GM19351 (cell line): Measurements from ENCODE around the gene TPD52L2.
"Not testable (repeated sequence)": the region's sequence is repeated elsewhere in the genome, so short reads cannot be mapped to it uniquely, and the experiment has no call there.

Source experiments
- ATAC-seq: cut with Tn5 transposase; IDR thresholded peaks from one replicate; pipeline ENCODE4 v1.9.1; 2021; ENCODE audit warnings: mild to moderate bottlenecking, moderate library complexity; ENCODE audit not compliant: unreplicated experiment

The TPD52L2 gene

DNA sequence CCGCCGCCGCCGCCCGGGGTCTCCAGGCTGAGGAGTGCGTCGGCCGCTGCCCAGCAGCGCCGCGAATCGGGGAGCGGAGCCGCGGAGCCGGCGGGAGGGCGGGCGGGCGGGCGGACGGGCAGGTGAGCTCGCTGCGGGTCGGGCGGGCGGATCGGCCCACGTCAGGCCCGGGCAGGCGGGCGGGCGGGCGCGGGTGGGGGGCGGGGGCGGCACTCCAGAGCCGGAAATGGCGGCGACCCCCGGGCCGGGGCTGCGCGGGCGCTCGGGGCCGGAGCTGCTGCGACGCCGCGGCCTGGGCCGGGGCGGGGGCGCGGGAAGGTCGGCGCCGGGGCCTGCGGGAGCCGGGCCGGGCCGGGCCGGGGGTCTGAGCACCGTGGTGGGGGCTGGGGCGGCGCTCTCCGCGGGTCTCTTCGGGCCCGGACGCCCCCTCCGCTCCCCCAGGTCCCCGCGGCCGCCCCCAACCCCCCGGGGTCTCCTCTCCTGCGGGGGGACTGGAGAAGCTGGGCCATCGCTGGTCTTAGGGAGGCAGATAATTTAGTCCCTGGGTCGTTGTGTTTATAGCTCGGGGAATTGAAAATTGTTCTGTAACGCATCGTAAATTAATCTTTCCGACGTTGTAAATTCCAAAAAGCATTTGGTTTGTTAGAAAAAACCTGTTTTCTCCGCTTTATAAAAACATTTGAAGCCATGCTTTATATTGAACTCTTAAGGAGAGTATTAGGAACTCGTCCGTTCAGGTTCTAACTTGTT is 30.3 kb downstream of the TPD52L2 start:
- ATAC-seq, result peak; percentile 10

DNA sequence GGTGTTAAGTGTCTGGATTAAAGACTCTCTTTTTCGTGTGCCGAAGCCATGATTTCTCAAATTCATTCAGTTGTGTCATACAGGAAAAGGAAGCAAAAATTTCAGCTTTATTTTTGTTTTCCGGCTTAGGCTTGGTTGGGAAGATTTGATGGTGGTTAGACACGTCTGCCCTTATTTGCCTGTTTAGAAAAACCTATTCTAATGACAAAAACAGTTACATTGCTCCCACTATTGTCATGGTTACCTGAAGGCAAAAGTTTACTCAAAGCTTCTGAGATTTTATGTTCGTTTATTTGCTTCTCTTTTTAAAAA is 30.8 kb downstream of the TPD52L2 start:
- ATAC-seq, result no peak

DNA sequence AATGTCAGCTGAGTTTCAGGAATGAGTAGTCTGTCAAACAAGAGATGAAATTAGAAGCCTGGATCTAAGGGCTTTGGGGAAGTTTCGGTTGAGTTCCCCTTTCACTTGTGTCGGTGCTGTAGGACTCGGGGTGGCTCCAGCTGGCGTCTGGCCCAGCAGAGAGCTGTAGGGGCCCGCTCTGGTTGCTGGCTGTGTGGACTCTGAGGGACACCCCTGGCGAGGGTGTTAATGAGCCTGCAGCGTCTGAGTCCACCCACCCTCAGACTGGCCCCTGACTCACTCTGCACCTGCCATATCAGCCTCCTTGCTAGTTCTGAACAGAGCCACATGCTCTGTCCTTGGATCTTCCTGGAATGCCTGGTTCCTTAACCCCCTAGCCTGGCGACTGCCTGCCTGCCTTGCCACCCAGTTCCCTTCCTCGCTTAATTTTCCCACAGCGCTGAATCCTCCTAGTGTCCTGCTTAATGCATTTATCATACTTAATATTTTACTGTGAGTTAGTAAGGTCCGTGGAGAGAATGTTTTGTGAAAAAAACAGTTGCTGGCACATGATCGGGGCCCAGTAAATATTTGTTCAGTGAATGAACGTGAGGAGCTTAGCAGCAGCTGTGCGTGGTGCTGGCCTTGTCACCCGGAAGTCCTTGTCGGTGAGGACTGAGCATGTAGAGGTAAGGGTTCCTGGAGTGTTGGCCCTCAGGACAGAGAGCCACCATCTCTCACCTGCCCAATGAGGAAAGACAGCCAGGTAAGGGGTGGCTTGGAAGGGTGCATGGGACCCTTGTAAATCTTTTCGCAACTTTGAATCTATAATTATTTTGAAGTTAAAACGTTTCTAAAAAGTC is 31.4 kb downstream of the TPD52L2 start:
- ATAC-seq, result peak; percentile 35

DNA sequence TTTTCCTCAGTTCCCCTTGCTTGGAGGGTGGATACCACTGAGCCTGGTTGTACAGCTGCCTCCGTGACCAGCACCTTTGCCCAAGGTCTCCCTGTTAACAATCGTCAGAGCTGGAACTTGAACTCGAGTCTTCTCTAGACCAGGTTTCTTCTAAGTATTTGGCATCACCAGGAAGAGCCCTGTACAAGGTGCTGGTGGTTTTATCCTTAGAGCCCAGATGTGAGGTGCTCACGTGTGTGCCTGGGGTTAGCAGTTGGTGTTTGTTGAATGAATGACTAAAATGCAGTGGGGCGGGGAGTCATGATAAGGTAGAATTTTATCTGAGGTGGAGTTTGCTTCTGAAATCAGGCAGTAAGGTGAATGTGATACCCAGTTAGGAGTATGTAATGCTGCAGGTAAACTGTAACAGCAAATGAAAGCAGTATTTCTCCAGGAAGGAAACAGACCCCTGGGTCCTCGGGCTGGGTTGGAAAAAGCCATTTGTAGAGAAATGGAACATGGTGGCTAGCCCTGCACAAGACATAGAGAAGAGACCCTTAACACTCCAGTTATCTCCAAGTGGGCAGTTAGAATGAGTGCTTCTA is 33.0 kb downstream of the TPD52L2 start:
- no peak for ATAC-seq

DNA sequence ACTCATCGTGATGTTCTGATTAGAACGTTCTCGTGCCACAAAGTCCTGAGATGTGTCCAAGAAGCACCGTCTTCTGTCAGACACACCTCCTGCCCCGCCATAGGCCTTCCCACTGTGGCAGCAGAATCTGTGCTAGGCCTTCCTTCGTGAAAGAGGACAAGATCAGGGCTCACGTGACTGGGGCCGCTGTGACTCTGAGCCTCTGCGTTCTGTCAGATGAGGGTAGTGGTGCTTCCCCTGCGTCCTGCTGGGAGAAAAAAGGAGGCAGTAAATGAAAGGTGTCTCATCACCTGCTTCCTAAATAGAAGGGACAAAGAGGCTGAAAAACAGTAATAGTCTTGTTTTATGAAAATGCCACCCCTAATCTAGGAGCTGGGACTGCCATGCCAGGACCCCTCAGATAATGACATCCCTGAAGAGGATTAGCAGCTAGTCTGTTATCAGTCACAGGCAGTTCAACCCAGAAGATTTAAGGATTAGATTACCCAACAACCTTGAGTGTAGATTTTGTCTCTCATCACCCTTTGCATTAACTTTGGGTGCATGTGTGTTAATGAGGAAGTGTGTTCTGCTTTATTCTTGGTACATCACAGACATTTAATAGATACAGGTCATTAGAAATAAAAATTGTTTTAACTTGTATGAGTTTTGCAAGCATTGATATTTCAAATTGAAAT is 34.0 kb downstream of the TPD52L2 start:
- no peak for ATAC-seq

DNA sequence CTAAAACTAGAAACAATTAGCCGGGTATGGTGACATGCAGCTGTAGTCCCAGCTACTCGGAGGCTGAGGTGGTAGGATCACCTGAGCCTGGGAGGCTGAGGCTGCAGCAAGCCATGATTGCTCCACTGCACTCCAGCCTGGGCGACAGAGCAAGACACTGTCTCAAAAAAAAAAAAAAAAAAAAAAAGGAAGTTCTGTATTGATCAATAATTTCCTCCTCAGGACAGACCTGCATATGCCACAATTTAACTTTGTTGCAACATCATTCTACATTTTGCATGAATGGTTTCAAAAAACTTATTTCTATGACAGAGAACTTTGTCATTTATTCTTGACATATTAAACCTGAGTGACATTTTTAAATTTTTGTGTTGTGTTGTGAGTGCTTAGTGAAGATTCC is 35.3 kb downstream of the TPD52L2 start:
- ATAC-seq, result no peak

DNA sequence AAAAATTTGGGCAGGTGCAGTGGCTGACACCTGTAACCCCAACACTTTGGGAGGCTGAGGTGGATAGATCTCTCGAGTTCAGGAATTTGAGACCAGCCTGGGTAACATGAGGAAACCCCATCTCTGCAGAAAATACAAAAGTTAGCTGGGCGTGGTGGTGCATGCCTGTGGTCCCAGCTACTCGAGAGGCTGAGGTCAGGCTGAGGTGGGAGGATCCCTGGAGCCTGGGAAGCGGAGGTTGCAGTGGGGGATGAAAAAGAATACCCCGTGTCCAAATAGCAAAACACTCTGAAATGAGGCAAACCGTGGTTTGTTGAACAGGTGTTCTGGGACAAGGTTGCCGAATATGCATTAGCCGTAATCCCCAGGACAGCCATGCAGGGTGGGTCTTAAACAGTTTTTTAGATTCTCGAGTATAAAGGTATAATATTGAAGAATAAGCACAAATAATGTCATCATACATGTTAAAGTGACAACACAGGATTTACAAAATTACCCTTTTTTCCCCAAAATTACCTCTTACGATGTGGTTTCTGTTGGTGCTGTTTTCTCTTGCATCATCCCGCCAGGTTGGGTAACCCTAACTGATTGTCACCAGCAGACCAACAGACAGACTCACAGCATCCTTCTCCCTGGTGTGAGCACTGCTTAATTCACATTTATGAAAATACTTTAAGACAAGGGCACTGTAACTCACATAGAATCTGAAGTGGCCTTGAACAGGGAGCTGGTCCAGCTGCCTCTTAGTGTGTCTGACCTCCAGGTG is 38.9 kb downstream of the TPD52L2 start:
- ATAC-seq, result no peak

DNA sequence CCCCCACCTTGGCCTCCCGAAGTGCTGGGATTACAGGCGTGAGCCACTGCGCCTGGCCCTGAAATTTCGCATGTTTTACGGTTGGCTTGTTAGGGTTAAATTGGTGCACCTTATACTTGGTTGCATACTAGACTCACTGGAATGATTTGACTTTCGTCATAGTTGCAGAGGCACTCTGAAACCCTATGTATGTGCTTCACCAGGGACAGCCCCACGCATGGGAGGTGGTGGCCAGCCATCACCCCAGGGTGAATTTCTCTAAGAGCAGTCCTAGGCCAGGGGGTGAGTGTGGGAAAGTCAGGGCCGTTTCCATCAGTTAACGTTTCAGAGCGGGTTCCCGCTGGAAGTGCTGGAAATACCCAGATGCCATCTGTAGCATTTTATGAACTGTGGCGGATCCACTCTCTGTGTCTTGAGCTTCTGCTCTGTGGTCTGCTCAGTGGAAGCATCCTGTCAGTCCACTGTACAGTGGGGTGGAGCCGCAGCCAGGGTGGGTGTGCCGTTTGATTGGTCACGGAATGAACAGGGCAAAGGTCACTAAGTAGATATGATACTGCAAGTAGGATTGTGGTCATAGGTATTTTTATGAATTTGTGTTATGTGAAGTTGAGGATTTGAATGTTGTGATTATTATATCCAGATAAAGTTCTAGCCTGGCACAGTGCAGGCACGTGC is 43.1 kb downstream of the TPD52L2 start:
- no peak for ATAC-seq

DNA sequence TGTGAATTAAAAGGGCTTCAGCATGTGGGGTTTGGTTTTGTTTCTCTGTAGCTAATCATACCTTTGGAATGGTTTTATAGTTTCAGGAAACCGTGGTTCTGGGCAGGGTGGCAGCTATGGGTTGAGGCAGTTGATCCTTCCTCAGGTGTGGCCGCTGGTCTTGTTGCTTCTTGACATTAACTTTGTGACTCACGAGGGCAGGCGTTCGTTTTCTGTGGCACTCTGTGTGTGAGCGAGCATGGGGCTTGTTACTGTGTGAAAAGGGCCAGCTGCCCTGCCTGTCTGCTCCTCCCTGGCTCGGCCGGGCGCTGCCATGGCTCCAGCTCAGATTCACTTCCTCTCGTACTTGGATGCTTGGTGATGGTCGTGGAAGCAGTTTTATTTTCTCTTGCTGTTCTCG is 46.1 kb downstream of the TPD52L2 start:
- no peak for ATAC-seq

DNA sequence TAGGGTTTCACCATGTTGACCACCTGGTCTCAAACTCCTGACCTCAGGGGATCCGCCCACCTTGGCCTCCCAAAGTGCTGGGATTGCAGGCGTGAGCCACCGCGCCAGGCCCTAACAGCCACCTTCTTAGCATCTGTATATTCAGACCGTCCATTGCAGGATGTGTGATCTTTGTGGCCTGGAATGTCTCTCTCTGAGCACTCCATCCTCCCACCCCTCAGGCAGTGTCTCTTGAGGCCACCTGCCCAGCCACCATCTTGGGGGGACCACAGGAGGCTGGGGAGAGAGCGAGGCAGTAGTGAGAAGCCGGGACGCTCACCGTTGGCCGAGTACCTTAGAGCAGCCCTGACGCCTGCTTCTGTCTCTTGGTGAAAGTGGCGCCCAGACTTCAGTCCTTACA is 48.7 kb downstream of the TPD52L2 start:
- ATAC-seq, result no peak

DNA sequence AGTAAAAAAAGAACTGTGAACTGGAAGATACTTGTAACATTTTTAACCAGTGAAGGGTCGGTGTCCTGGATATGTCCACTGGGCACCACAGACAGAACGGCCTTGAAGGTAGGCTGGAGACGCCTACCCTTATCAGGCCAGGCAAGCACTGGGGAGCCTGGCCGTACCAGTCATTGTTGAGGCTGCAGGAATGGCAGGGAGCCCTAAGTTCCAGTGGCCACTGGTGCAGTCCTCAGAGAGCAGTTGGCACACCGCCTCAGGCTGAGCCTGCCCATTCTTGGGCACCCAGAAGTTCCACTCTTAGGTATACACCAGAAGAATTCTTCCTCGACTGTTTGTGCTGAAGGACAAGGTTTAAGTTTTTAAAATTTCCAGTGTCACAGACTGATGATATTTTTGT is 50.4 kb downstream of the TPD52L2 start:
- ATAC-seq, result no peak

DNA sequence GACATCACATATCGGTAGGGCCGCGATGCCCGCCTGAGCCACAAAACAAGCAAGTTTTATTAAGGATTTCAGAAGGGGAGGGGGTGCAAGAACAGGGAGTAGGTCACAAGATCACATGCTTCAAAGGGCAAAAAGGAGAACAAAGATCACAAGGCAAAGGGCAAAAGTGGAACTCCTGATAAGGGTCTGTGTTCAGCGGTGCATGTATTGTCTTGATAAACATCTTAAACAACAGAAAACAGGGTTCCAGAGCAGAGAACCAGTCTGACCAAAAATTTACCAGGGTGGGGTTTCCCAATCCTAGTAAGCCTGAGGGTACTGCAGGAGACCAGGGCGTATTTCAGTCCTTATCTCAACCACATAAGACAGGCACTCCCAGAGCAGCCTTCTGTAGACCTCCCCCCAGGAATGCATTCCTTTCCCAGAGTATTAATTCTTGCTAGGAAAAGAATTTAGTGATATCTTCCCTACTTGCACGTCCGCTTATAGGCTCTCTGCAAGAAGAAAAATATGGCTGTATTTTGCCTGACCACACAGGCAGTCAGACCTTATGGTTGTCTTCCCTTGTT is 51.4 kb downstream of the TPD52L2 start:
- not testable (repeated sequence) for ATAC-seq

DNA sequence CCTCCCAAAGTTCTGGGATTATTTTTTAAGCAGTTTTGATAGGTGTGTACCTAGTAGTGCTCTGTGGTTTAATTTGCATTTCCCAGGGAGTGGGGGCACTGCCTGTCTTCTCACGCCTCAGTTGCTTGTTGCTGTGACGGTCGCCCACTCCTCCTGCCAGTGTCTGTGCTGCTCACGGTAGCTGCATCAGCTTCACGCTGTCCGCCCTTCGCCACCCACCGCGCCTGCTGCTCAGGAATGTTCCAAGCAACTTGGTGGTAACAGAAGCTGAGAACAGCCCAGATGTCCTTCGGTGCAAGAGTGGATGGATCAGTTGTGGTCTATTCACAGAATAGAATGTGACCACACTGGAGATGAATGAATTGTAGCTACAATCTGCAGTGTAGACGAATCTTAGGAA is 52.7 kb downstream of the TPD52L2 start:
- no peak for ATAC-seq

DNA sequence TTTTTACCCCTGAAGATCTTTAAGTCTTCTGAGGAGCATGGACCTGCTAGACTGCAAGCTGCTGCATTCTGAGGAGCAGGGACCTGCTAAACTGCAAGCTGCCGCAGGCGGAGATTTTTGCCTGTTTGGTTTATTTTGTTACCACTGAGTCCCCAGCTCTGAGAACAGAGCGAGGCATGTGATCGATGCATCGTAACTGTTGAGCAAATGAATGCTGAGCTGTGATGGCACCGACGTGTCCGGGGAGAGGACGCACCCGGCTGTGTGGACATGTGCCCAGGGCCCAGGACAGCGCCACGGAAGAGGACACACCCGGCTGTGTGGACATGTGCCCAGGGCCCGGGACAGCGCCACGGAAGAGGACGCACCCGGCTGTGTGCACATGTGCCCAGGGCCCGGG is 54.1 kb downstream of the TPD52L2 start:
- no peak for ATAC-seq

DNA sequence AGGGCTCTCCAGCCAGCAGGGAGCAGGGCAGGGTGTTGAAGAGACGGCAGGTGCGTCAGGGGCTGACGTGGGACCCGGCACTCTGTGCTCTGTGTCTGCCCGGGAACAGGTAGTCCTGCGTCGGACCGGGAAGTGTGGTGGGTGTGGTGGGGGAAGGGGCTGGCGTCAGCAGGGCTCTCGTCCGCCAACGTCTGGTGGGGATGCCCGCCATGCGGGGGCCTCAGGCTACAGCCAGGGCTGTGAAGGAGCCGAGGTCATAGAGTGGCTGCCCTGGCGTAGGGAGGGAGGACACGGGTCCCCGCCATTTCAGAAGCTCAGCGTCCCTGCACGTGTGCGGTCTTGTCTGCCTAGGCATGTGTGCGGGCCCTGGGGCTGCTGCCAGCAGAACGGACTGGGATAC is 55.2 kb downstream of the TPD52L2 start:
- no peak for ATAC-seq

DNA sequence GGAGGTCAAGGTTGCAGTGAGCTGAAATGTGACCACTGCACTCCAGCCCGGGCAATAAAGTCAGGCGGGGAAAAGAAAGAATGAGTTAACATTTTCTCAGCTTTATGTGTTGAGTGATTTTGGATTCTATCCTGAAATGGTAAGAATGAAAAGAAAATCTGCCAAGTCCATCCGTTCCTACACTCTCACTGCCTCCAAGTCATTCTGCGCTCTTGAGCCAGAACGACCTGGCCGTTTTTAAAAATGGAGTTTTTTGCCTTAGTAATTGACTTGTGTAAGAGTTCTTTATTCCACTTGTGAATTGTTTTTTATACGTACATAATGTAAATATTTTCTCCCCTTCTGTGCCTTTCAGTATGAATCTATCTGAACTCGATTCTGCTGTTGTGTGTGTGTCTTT is 58.6 kb downstream of the TPD52L2 start:
- no peak for ATAC-seq

DNA sequence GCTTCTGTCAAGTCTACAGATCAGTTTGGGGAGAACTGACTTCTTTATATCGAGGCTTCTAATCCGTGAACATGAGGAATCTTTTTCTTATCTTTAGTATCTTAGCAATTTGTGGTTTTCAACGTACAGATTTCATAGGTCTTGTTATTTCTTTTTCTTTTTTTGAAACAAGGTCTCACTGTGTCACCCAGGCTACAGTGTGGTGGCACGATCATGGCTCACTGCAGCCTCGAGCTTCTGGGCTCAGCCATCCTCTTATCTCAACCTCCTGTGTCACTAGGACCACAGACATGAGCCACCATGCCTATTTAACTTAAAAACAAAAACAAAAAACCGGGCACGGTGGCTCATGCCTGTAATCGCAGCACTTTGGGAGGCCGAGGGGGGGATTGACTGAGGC is 59.2 kb downstream of the TPD52L2 start:
- ATAC-seq, result no peak

DNA sequence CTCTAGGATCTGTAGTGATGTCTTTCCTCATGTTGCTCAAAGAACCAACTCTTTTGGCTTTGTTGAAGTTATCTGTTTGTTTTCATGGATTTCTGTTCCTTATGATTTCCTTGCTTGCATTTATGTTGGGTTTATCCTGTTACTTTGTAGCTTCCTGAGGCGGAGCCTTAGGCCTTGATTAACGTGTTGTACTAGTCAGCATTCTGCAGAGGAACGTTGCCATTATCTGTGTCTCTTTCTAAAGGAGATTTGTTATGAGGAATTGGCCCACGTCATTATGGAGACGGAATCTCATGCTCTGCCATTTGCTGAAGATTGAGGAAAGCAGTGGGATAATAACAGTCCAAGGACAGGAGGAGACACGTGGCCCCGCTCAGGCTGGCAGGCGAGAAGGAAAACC is 61.2 kb downstream of the TPD52L2 start:
- ATAC-seq, result no peak

DNA sequence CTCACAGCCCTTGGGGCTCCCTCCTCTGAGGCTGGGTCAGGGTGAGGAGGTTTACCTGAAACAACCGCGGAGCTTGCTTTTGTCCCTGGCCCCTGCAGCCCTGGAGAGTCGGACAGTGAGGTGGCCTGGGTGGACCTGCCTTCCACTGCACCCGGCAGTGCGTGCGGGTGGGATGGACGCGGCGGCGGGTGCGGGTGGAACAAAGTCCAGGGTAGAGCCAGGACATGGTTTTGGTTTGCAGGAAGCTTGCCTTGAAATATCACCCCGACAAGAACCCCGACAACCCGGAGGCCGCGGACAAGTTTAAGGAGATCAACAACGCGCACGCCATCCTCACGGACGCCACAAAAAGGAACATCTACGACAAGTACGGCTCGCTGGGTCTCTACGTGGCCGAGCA is 64.0 kb downstream of the TPD52L2 start:
- ATAC-seq, result no peak

DNA sequence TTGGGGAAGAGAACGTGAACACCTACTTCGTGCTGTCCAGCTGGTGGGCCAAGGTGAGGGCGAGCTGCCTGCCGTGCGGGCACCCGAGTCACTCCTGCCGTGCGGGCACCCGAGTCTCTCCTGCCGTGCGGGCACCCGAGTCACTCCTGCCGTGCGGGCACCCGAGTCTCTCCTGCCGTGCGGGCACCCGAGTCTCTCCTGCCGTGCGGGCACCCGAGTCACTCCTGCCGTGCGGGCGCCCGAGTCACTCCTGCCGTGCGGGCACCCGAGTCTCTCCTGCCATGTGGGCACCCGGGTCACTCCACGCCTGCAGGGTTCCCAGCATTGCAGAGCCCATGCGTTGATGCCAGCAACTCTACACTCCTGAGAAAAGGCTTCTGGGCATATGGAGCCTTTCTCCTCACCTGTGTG is 64.4 kb downstream of the TPD52L2 start:
- ATAC-seq, result not testable (repeated sequence)
